Nucleus accumbens (tissue), 56 donors: Measurements from ENCODE around the gene SPATA21.

Source experiments
- DNase-seq, 56 donors: peaks; one replicate each; lab custom pipeline; 2025; lab: John Stamatoyannopoulos, UW

The SPATA21 gene

DNA sequence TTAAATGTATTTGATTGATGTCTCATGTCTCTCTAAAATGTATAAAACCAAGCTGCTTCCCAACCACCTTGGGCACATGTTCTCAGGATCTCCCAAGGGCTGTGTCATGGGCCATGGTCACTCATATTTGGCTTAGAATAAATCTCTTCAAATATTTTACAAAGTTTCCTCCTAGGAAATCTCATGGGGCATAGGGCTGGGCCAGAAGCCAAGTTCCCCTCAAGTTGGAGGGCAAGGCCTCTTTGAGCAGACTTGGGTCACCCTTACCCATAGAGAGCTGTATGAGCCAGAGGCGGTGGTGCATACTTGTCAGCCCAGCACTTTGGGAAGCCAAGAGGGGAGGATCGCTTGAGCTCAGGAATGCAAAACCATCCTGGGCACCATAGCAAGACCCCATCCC, 82.6 kb downstream of the SPATA21 start:
- no peak for DNase-seq

GRCh38 chr1:16352842-16353535, 84.2 kb downstream of the SPATA21 start:
- peak in 1 of 56 donors; percentile 47 for DNase-seq

- peak in 54 of 56 donors; percentile 46 to 93 (median 84) for DNase-seq
Observed at GRCh38 chr1:16351994-16352841, 85.0 kb downstream of the SPATA21 start, which contains the start of gene FBXO42. FBXO42 (minus strand) TSS chr1:16352480; CDS start chr1:16315418, 37,062 bp downstream.

DNA sequence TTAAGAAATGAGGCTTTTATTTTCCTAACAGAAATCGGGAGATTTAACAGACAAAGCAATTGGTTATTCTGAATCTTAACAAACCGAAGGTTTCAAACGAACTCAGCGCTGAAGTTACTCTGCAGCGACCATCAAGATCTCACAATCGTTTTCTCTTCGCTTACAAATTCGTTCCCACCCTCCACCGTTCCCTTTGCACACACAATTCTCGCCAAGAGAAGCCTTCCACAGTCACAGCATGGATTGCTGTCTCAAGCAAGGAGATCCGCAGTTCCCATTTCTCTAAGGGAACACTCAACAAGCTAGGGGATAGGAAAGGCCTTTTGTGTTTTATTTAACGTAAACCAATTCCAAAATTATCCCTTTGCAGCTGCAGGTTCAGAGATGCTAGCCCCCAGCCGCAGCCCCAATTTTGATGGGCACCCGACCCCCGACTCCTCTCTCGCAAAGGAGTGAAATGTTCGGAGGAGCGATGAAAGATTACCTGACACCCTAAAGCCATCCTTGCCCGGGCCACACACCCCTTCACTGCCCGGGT, 85.7 kb downstream of the SPATA21 start:
- peak in 11 of 56 donors; percentile 4 to 37 (median 20) for DNase-seq

DNA sequence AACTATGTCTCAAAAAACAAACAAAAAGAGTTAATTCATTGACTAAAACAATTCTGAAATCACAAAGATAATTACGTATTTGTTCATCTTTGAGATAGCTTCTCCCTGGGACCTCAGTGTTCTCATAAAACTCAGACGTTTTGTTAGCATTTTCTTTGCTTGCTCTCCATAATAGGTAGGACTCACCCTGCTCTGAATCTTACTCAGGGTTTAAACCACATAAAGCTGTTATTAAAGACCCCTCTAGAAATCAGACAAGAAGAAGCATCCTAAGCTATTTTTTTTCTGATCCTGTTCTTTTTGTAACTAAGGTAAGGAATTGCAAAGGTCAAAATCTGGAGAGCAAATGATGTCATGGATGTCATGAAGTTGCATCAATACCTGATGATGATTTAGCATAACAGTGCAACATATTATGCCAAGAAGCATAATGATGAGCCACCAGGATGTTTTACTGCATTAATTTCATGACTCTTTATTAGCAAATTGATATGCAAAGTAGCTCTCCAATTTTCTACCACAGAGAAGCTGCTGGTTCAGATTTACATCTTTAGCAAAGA, 87.3 kb downstream of the SPATA21 start:
- no peak for DNase-seq
